Measurements from ENCODE around the gene USH2A. TPM values are rescaled to one million over a fixed set of nuclear protein-coding genes. Genes with fewer than 3 reads are reported as not detected.

The USH2A gene
- total and polyA plus RNA-seq, 5 donors from 2014 or later = not detected

- H3K27ac Mint-ChIP-seq = no peak overlapping the region
Measured at GRCh38 chr1:215719552-215719951, 703.7 kb downstream of the USH2A start.

GRCh38 chr1:215718575-215719287 is 704.5 kb downstream of the USH2A start:
- Mint-ChIP-seq H3K4me1 (no peaks in the 10 kb centered on the region), H3K27ac (no peak overlapping the region), H3K9me3 (peaks cover 4 to 12% (median 5%) of the 10 kb centered on the region in 7 donors), H3K4me3 (no peak overlapping the region), H3K27me3 (no peaks in the 10 kb centered on the region), H3K36me3 (no peaks in the 10 kb centered on the region)
- H3K4me3 ChIP-seq (ENCODE audit: low read depth, low read length) = no peak overlapping the region
- DNase-seq (no peak), ATAC-seq (ENCODE audit: low read depth in 2 of 2) (no peak)
- no peak overlapping the region for H3K27ac ChIP-seq (ENCODE audit: insufficient read depth, low read length, poor library complexity, severe bottlenecking)
- no peaks in the 10 kb centered on the region for H3K36me3 ChIP-seq (ENCODE audit: control insufficient read depth, insufficient read depth, low read length)
- H3K9me3 ChIP-seq (ENCODE audit: control insufficient read depth in 2 of 2, low read length in 2 of 2) = no peaks in the 10 kb centered on the region
- H3K4me1 ChIP-seq (ENCODE audit: control insufficient read depth, insufficient read depth, low read length, poor library complexity, severe bottlenecking) = no peaks in the 10 kb centered on the region
- no peaks in the 10 kb centered on the region for H3K27me3 ChIP-seq (ENCODE audit: control insufficient read depth, insufficient read depth, low read length)

More at GRCh38 chr1:215719552-215719951, 703.7 kb downstream of the USH2A start:
- no peaks in the 10 kb centered on the region for H3K27me3 ChIP-seq (ENCODE audit: control insufficient read depth, insufficient read depth, low read length)
- Mint-ChIP-seq H3K9me3 (peaks cover 4 to 12% (median 5%) of the 10 kb centered on the region in 7 donors), H3K27me3 (no peaks in the 10 kb centered on the region), H3K36me3 (no peaks in the 10 kb centered on the region), H3K4me1 (no peaks in the 10 kb centered on the region), H3K4me3 (no peak overlapping the region)
- no peaks in the 10 kb centered on the region for H3K9me3 ChIP-seq (ENCODE audit: control insufficient read depth in 2 of 2, low read length in 2 of 2)
- H3K27ac ChIP-seq (ENCODE audit: insufficient read depth, low read length, poor library complexity, severe bottlenecking) = no peak overlapping the region
- H3K36me3 ChIP-seq (ENCODE audit: control insufficient read depth, insufficient read depth, low read length) = no peaks in the 10 kb centered on the region
- no peak for ATAC-seq (ENCODE audit: low read depth in 2 of 2)
- no peaks in the 10 kb centered on the region for H3K4me1 ChIP-seq (ENCODE audit: control insufficient read depth, insufficient read depth, low read length, poor library complexity, severe bottlenecking)
- no peak for DNase-seq
- no peak overlapping the region for H3K4me3 ChIP-seq (ENCODE audit: low read depth, low read length)

- no peak overlapping the region for H3K4me3 Mint-ChIP-seq
- H3K9me3 Mint-ChIP-seq = peaks cover 4 to 12% (median 5%) of the 10 kb centered on the region in 7 donors
- H3K36me3 Mint-ChIP-seq = no peaks in the 10 kb centered on the region
- H3K27me3 Mint-ChIP-seq = no peaks in the 10 kb centered on the region
- H3K36me3 ChIP-seq (ENCODE audit: control insufficient read depth, insufficient read depth, low read length) = no peaks in the 10 kb centered on the region
- DNase-seq (no peak), ATAC-seq (ENCODE audit: low read depth in 2 of 2) (no peak)
- H3K27ac Mint-ChIP-seq = no peak overlapping the region
- no peaks in the 10 kb centered on the region for H3K9me3 ChIP-seq (ENCODE audit: control insufficient read depth in 2 of 2, low read length in 2 of 2)
- H3K4me3 ChIP-seq (ENCODE audit: low read depth, low read length) = no peak overlapping the region
- no peaks in the 10 kb centered on the region for H3K4me1 Mint-ChIP-seq
- no peak overlapping the region for H3K27ac ChIP-seq (ENCODE audit: insufficient read depth, low read length, poor library complexity, severe bottlenecking)
- no peaks in the 10 kb centered on the region for H3K27me3 ChIP-seq (ENCODE audit: control insufficient read depth, insufficient read depth, low read length)
- H3K4me1 ChIP-seq (ENCODE audit: control insufficient read depth, insufficient read depth, low read length, poor library complexity, severe bottlenecking) = no peaks in the 10 kb centered on the region
Measured at GRCh38 chr1:215717677-215718426, 705.4 kb downstream of the USH2A start.

- Histone ChIP-seq H3K27ac (ENCODE audit: insufficient read depth, low read length, poor library complexity, severe bottlenecking) (no peak overlapping the region), H3K4me3 (ENCODE audit: low read depth, low read length) (no peak overlapping the region), H3K36me3 (ENCODE audit: control insufficient read depth, insufficient read depth, low read length) (no peaks in the 10 kb centered on the region), H3K27me3 (ENCODE audit: control insufficient read depth, insufficient read depth, low read length) (no peaks in the 10 kb centered on the region), H3K9me3 (ENCODE audit: control insufficient read depth in 2 of 2, low read length in 2 of 2) (no peaks in the 10 kb centered on the region), H3K4me1 (ENCODE audit: control insufficient read depth, insufficient read depth, low read length, poor library complexity, severe bottlenecking) (no peaks in the 10 kb centered on the region)
- Mint-ChIP-seq H3K36me3 (no peaks in the 10 kb centered on the region), H3K4me3 (no peak overlapping the region), H3K27me3 (no peaks in the 10 kb centered on the region), H3K4me1 (no peaks in the 10 kb centered on the region), H3K9me3 (peaks cover 0 to 4% (median under 1%) of the 10 kb centered on the region in 7 donors), H3K27ac (no peak overlapping the region)
- ATAC-seq (ENCODE audit: low read depth in 2 of 2) = no peak
- no peak for DNase-seq
Measured at GRCh38 chr1:215710899-215711225, 712.4 kb downstream of the USH2A start.

GRCh38 chr1:215710036-215710898 is 713.0 kb downstream of the USH2A start:
- H3K27ac Mint-ChIP-seq = no peak overlapping the region
- H3K4me1 ChIP-seq (ENCODE audit: control insufficient read depth, insufficient read depth, low read length, poor library complexity, severe bottlenecking) = no peaks in the 10 kb centered on the region

GRCh38 chr1:215704089-215704860 is 719.0 kb downstream of the USH2A start:
- Mint-ChIP-seq H3K27ac (no peak overlapping the region), H3K4me1 (no peaks in the 10 kb centered on the region), H3K9me3 (peaks cover 4 to 21% (median 14%) of the 10 kb centered on the region in 7 donors), H3K36me3 (no peaks in the 10 kb centered on the region), H3K4me3 (no peak overlapping the region), H3K27me3 (no peaks in the 10 kb centered on the region)
- H3K27ac ChIP-seq (ENCODE audit: insufficient read depth, low read length, poor library complexity, severe bottlenecking) = no peak overlapping the region
- ATAC-seq (ENCODE audit: low read depth in 2 of 2) (no peak), DNase-seq (no peak)
- H3K27me3 ChIP-seq (ENCODE audit: control insufficient read depth, insufficient read depth, low read length) = no peaks in the 10 kb centered on the region
- no peaks in the 10 kb centered on the region for H3K36me3 ChIP-seq (ENCODE audit: control insufficient read depth, insufficient read depth, low read length)
- H3K4me1 ChIP-seq (ENCODE audit: control insufficient read depth, insufficient read depth, low read length, poor library complexity, severe bottlenecking) = no peaks in the 10 kb centered on the region
- H3K4me3 ChIP-seq (ENCODE audit: low read depth, low read length) = no peak overlapping the region
- H3K9me3 ChIP-seq (ENCODE audit: control insufficient read depth in 2 of 2, low read length in 2 of 2) = no peaks in the 10 kb centered on the region

More at GRCh38 chr1:215710036-215710898, 713.0 kb downstream of the USH2A start:
- H3K9me3 Mint-ChIP-seq = peaks cover 0 to 4% (median 2%) of the 10 kb centered on the region in 7 donors
- no peaks in the 10 kb centered on the region for H3K9me3 ChIP-seq (ENCODE audit: control insufficient read depth in 2 of 2, low read length in 2 of 2)
- DNase-seq (peak in 1 of 3 donors; percentile 20), ATAC-seq (ENCODE audit: low read depth in 2 of 2) (no peak)
- no peaks in the 10 kb centered on the region for H3K27me3 ChIP-seq (ENCODE audit: control insufficient read depth, insufficient read depth, low read length)
- H3K36me3 Mint-ChIP-seq = no peaks in the 10 kb centered on the region
- no peak overlapping the region for H3K4me3 ChIP-seq (ENCODE audit: low read depth, low read length)
- no peaks in the 10 kb centered on the region for H3K27me3 Mint-ChIP-seq
- H3K27ac ChIP-seq (ENCODE audit: insufficient read depth, low read length, poor library complexity, severe bottlenecking) = no peak overlapping the region
- no peaks in the 10 kb centered on the region for H3K4me1 Mint-ChIP-seq
- H3K4me3 Mint-ChIP-seq = no peak overlapping the region
- no peaks in the 10 kb centered on the region for H3K36me3 ChIP-seq (ENCODE audit: control insufficient read depth, insufficient read depth, low read length)

GRCh38 chr1:215682232-215682631 is 741.0 kb downstream of the USH2A start:
- H3K4me1 Mint-ChIP-seq = no peaks in the 10 kb centered on the region
- Histone ChIP-seq H3K4me3 (ENCODE audit: low read depth, low read length) (no peak overlapping the region), H3K9me3 (ENCODE audit: control insufficient read depth in 2 of 2, low read length in 2 of 2) (no peaks in the 10 kb centered on the region), H3K27ac (ENCODE audit: insufficient read depth, low read length, poor library complexity, severe bottlenecking) (no peak overlapping the region), H3K36me3 (ENCODE audit: control insufficient read depth, insufficient read depth, low read length) (no peaks in the 10 kb centered on the region), H3K4me1 (ENCODE audit: control insufficient read depth, insufficient read depth, low read length, poor library complexity, severe bottlenecking) (no peaks in the 10 kb centered on the region), H3K27me3 (ENCODE audit: control insufficient read depth, insufficient read depth, low read length) (no peaks in the 10 kb centered on the region)
- H3K36me3 Mint-ChIP-seq = no peaks in the 10 kb centered on the region
- H3K27me3 Mint-ChIP-seq = no peaks in the 10 kb centered on the region
- H3K27ac Mint-ChIP-seq = no peak overlapping the region
- no peak overlapping the region for H3K4me3 Mint-ChIP-seq
- ATAC-seq (ENCODE audit: low read depth in 2 of 2) (no peak), DNase-seq (no peak)
- H3K9me3 Mint-ChIP-seq = peaks cover 0 to 9% (median 0%) of the 10 kb centered on the region in 7 donors

Measured in CD4-positive, CD25-positive, alpha-beta regulatory T cell (primary cell).